Panc1 (cell line): ENCODE results near the gene SFTPD. TPM values are rescaled to one million over a fixed set of nuclear protein-coding genes. Genes with fewer than 3 reads are reported as not detected.
A peak's percentile ranks its signal among the peaks of the same experiment; 100 is the strongest.

Experiments used
- ATAC-seq: fragments of 200-7000 bp; cut with Tn5 transposase; 2 replicates; pipeline ENCODE4 v1.9.1; 2020; ENCODE audit warnings: mild to moderate bottlenecking, moderate library complexity
- Bru-seq: library from RNA; stranded (reverse); fragments of 400-500 nt; gene quantifications from one replicate; lab custom pipeline; 2021; lab: Mats Ljungman, UMichigan
- BruChase-seq, 2 experiments: library from RNA; stranded (reverse); fragments of 400-500 nt; gene quantifications; one replicate each; lab custom pipeline; 2021; lab: Mats Ljungman, UMichigan
- BruUV-seq: library from RNA; stranded (reverse); fragments of 400-500 nt; replicated peaks from 2 replicates; lab custom pipeline; 2021; lab: Mats Ljungman, UMichigan
- CTCF ChIA-PET: fragments of 300-600 bp; sonication (Branson Sonifier 250); formaldehyde crosslinking; loops from one replicate; lab custom pipeline; 2022; ENCODE audit warnings: antibody characterized with exemption; lab: Charles Lee
- POLR2A ChIA-PET: fragments of 300-600 bp; sonication (Branson Sonifier 250); formaldehyde crosslinking; loops from one replicate; lab custom pipeline; 2022; ENCODE audit warnings: antibody characterized with exemption; lab: Charles Lee
- DNase-seq: peaks from one replicate; pipeline ENCODE4 v3.0.0-alpha.2; 2010; ENCODE audit warnings: low read depth, low spot score
- H3K27ac ChIP-seq: 2 replicates; pipeline ENCODE4 v1.5.1; 2011; ENCODE audit warnings: mild to moderate bottlenecking, low read length, inconsistent platforms
- H3K27me3 ChIP-seq: fragments of 200-500 bp; sonication (Bioruptor generic); 2 replicates; pipeline ENCODE4 v1.6.0; 2014; ENCODE audit warnings: low read length, inconsistent platforms; ENCODE audit not compliant: control insufficient read depth, insufficient read depth
- H3K36me3 ChIP-seq: fragments of 200-500 bp; sonication (Bioruptor generic); 2 replicates; pipeline ENCODE4 v1.5.1; 2014; ENCODE audit warnings: inconsistent platforms, mild to moderate bottlenecking, low read length, moderate library complexity; ENCODE audit not compliant: control insufficient read depth, insufficient read depth
- H3K4me1 ChIP-seq: 2 replicates; pipeline ENCODE4 v1.5.1; 2011; ENCODE audit warnings: inconsistent platforms, mild to moderate bottlenecking, low read length, moderate library complexity; ENCODE audit not compliant: control insufficient read depth, insufficient read depth
- H3K4me3 ChIP-seq, 2 experiments: 2 replicates each; pipeline ENCODE4 v1.5.1; 2011 to 2012; ENCODE audit warnings: low read depth in 2 of 2, low read length in 2 of 2, mild to moderate bottlenecking in 2 of 2, inconsistent platforms in 1 of 2, moderate library complexity in 1 of 2
- H3K9me3 ChIP-seq: fragments of 200-500 bp; sonication (Bioruptor generic); 2 replicates; pipeline ENCODE4 v1.5.1; 2014; ENCODE audit warnings: low read depth, mild to moderate bottlenecking, inconsistent platforms, low read length, moderate library complexity; ENCODE audit not compliant: control insufficient read depth, insufficient read depth
- CTCF ChIP-seq: fragments of 450-650 bp; IDR thresholded peaks from 2 replicates; pipeline ENCODE4 v1.5.1; 2017; ENCODE audit warnings: mild to moderate bottlenecking
- POLR2AphosphoS5 ChIP-seq: IDR thresholded peaks from 2 replicates; pipeline ENCODE4 v1.6.1; 2012; ENCODE audit warnings: mild to moderate bottlenecking, low read depth, low read length, moderate library complexity
- SIN3A ChIP-seq: IDR thresholded peaks from 2 replicates; pipeline ENCODE4 v1.6.1; 2012; ENCODE audit warnings: low read depth, mild to moderate bottlenecking, low read length, moderate library complexity, borderline replicate concordance; ENCODE audit not compliant: insufficient read depth
- in situ Hi-C: cut with HindIII; loops from 2 replicates; pipeline ENCODE4 v1.10.0; 2016; ENCODE audit warnings: low sequenced_read_pairs, low pct_unique_long_range_greater_than_20kb
- intact Hi-C: fragments of 100-400 bp; cut with micrococcal nuclease; formaldehyde crosslinking; loops from one replicate; pipeline ENCODE4 v1.10.0; 2022; ENCODE audit not compliant: unreplicated experiment
- long read RNA-seq: library from polyadenylated mRNA; unstranded; transcript quantifications from one replicate; pipeline ENCODE4 v2.0.0, GENCODE V29; 2021; ENCODE audit not compliant: unreplicated experiment
- polyA plus RNA-seq: library from polyadenylated mRNA; unstranded; fragments of >200 nt; gene quantifications from one replicate; pipeline ENCODE4 v1.2.1, GENCODE V29; 2012; ENCODE audit warnings: missing spikeins; ENCODE audit not compliant: insufficient read length
- total RNA-seq: library from RNA; stranded (reverse); gene quantifications from one replicate; pipeline ENCODE4 v1.2.1, GENCODE V29; 2021; ENCODE audit not compliant: unreplicated experiment
- TF ChIP-seq, protein P1 (sequence below), 2 experiments: IDR thresholded peaks; 2 replicates each; pipeline ENCODE4 v1.6.1; 2011 to 2012; ENCODE audit warnings: low read depth in 2 of 2, control low read depth in 1 of 2, low read length in 1 of 2, mild to moderate bottlenecking in 1 of 2, moderate library complexity in 1 of 2; ENCODE audit not compliant: insufficient read depth in 1 of 2

SFTPD gene
- 0.36 TPM for total RNA-seq
- polyA plus RNA-seq = 0.17 TPM
- percentile 7 among the genes with signal in this experiment for Bru-seq, nascent RNA
- percentile 13 among the genes with signal in this experiment for BruChase-seq, experiment 1, labeled RNA remaining after a 2-hour chase
- BruChase-seq, experiment 2, labeled RNA remaining after a 6-hour chase = percentile 8 among the genes with signal in this experiment
- long read RNA-seq = 0 reads

DNA sequence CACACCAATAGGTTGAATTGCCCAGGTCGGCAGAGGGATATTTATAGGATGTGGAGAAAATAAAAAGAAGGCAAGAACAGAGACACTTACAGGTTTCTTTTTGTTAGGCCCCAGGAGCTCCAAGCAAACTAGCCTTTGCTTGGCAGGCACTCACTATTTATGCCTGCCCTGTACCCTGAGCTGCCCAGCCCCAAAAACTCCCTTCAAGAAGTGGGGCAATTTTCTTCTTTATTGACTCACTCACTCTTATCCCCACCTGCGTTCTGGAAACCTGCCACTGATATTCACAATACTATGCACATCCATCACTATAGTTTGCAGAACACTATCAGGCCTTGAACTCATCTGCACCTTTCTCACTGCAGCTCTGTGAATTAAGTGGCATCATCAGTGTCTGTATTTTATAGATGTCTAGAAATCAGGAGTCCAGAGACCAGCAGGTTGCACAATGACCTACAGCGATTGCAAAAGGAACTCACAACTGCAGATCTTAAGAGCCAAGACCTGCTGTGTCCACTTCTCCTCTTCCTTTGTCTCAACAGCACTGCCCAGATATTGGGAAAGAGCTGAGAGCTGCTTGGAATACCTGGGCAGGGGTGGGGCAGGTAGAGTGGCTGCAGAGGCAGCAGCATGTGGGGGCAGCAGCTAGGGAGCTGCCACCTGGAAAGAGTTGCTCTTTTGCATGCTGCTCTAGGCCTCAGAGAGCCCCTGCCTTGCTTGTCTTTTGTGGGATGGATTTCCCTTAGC lies at the start of gene SFTPD:
Gene SFTPD, minus strand, starts transcription at position 130 of the 747 bp plus-strand sequence. CDS start 2,446 bp downstream, outside the sequence.
- ATAC-seq = no peak
- H3K4me1 ChIP-seq = no peaks in the 10 kb centered on the region
- H3K27me3 ChIP-seq = peaks cover 21% of the 10 kb centered on the region
- no peak within 1 kb of the TSS for H3K27ac ChIP-seq
- intact Hi-C loops = no loop called here
- in situ Hi-C loops = no loop called here
- DNase-seq = no peak
- BruUV-seq = no TSS peak
- ChIA-PET CTCF (no interaction called here), POLR2A (no interaction called here)
- TF ChIP-seq, protein P1, sequence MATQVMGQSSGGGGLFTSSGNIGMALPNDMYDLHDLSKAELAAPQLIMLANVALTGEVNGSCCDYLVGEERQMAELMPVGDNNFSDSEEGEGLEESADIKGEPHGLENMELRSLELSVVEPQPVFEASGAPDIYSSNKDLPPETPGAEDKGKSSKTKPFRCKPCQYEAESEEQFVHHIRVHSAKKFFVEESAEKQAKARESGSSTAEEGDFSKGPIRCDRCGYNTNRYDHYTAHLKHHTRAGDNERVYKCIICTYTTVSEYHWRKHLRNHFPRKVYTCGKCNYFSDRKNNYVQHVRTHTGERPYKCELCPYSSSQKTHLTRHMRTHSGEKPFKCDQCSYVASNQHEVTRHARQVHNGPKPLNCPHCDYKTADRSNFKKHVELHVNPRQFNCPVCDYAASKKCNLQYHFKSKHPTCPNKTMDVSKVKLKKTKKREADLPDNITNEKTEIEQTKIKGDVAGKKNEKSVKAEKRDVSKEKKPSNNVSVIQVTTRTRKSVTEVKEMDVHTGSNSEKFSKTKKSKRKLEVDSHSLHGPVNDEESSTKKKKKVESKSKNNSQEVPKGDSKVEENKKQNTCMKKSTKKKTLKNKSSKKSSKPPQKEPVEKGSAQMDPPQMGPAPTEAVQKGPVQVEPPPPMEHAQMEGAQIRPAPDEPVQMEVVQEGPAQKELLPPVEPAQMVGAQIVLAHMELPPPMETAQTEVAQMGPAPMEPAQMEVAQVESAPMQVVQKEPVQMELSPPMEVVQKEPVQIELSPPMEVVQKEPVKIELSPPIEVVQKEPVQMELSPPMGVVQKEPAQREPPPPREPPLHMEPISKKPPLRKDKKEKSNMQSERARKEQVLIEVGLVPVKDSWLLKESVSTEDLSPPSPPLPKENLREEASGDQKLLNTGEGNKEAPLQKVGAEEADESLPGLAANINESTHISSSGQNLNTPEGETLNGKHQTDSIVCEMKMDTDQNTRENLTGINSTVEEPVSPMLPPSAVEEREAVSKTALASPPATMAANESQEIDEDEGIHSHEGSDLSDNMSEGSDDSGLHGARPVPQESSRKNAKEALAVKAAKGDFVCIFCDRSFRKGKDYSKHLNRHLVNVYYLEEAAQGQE (IDR thresholded peaks at IDR 0.05; ENCODE audit: insufficient read depth in 1 of 2, low read depth in 2 of 2, low read length in 1 of 2) = no peak
- TF ChIP-seq POLR2AphosphoS5 (no peak), SIN3A (no peak)
- no peaks in the 10 kb centered on the region for H3K9me3 ChIP-seq
- no peak within 1 kb of the TSS for H3K4me3 ChIP-seq
- no peaks in the 10 kb centered on the region for H3K36me3 ChIP-seq

DNA sequence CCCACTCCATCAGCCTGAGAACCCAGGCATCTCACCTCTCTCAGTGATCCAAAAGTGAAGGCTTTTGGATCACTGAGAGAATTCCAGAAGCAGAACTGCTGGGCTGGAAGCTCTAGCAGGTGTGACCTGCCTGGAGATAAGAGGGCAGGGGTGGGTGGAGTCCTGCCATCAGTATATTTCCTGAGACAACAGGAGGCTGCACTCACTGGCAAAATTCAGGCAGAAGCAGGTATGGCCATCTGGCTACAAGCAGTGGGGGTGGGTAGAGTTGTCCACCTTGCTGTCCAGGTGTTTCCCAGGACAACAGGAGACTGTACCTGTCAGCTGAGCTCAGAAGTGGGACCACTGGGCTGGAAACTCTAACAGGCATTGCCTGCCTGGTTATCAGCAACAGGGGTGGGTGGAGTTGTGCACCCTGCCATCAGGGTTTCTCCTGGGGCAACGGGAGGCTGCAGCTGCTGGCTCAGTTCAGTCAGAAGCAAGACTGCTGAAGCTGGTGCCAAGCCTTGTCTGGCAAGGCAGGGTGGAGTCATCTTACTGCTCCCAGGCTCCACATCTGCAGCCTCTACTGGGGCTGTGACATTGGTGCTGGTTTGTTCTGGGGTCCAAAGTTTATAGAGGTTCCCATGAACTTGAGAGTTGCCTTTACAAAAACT lies 47.2 kb upstream of the SFTPD start:
- intact Hi-C loops (no loop called here), in situ Hi-C loops (no loop called here)
- POLR2A ChIA-PET = no interaction called here
- Histone ChIP-seq H3K36me3 (no peaks in the 10 kb centered on the region), H3K4me3 (no peak overlapping the region), H3K27ac (no peak overlapping the region), H3K27me3 (no peaks in the 10 kb centered on the region), H3K9me3 (no peaks in the 10 kb centered on the region), H3K4me1 (no peaks in the 10 kb centered on the region)
- TF ChIP-seq, protein P1 (IDR thresholded peaks at IDR 0.05; ENCODE audit: insufficient read depth in 1 of 2, low read depth in 2 of 2, low read length in 1 of 2) = no peak
- TF ChIP-seq CTCF = no peak
- no TSS peak for BruUV-seq
- no peak for DNase-seq
- CTCF ChIA-PET = interaction anchor here (0.6 kb wide), 1 partner anchor 129 kb away, joined by 3 read pairs; no protein-coding TSS in a partner anchor
- ATAC-seq = no peak
